NCI-H526 treated with DMSO at 0.1 percent for 48 hours (cell line): ENCODE results near the gene MCF2.

Experiments
- DNase-seq: peaks from one replicate; lab custom pipeline; 2025; lab: John Stamatoyannopoulos, UW

Gene MCF2

DNA sequence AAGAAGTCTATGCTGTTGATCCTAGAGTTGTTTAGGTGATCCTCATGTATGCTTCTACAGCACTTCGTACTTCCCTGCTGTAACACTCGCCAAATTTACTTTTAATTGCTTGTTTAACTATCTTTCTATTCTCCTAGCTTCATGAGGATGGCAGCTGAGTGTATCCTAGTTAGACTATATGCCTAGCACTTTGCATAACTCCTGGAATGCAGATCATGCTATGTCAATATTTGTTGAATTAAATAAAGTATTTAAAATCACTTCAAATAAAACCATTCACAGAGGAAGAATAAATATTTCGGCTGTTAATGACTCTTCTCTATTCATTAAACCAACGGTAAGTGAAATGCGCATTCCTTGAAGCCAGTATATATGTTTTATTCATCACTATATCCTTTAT lies 122.4 kb downstream of the MCF2 start:
- DNase-seq, result no peak

DNA sequence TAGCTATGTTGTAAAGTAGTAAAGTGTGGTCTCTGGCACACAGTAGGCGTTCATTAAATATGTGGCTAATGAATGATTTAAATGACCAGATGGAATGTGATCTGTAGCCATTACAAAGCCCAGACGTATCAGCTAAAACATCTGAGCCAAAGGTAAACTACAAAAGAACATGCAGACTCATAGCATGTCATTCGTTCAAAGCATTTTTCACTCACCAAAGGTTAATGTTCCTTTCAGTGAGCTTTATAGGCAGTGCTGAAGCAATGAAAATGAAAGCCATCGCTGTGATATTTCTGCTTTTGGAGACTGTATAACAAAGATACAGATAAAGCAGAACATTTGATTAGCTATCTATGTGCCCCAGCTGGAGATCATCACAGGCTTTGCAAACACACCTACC lies 126.9 kb downstream of the MCF2 start:
- no peak for DNase-seq

DNA sequence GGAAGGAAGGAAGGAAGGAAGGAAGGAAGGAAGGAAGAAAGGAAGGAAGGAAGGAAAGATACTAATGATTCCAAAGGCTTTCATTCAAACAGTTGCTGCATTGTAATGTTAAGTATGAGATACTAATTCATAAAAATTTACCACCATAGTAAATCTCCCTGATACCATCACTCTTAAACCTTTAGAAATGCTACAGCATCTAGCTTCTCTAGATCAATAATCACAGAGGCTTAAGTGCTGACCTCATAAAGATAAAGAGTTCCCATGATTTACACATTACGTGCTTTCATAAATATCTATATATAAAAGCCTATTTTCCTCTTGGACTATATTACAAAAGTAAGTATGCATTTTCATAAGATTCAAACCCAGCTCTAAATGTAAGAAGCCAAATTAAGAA lies 141.0 kb downstream of the MCF2 start:
- no peak for DNase-seq

- no peak for DNase-seq
Observed at GRCh38 chrX:139563251-139563650, 144.7 kb downstream of the MCF2 start.

DNA sequence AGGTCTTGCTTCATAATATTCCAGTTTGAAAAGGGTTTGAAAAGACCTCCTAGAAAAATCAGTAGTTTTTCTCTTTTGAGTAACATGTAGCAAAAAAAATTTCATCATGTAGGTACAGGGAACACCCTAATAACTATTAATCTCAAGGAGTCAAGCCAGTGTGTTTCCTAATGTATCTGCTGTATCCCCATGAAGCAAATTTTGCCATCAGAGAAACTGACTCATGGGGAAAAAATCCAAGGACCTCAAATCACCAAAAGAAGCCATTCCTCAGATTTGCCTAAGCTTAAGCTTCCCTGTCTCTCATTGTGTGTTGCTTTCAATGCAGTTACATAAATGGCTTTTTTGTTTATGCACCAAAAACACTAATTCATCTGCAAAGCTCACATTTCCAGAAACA lies 147.7 kb downstream of the MCF2 start:
- DNase-seq, result no peak

DNA sequence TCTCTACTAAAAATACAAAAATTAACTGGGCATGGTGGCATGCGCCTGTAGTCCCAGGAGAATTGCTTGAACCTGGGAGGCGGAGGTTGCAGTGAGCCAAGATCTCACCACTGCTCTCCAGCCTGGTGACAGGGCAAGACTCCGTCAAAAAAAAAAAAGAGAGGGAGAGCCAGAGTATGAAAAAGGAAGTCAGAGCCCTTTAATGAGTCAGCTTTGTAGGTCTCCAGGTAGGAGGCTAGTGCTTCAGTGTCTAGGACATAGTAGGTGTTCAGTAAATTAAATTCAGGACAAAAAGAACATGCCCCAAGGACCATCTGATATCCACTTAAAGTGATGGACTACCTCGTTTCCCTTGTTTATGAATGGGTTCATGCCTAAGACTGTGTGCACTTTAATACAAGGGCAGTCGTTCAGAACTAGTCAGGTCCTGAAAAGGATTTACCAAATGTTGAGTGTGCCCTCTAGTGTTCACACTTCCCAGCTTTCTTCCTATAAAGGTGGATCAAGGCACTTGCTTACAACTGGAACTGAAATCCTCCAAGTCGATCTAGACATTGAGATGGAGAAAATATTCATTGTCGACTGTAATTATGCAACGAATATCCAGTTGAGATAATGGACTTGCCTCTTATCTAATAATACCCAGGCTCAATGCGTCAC lies 148.5 kb downstream of the MCF2 start:
- no peak for DNase-seq

DNA sequence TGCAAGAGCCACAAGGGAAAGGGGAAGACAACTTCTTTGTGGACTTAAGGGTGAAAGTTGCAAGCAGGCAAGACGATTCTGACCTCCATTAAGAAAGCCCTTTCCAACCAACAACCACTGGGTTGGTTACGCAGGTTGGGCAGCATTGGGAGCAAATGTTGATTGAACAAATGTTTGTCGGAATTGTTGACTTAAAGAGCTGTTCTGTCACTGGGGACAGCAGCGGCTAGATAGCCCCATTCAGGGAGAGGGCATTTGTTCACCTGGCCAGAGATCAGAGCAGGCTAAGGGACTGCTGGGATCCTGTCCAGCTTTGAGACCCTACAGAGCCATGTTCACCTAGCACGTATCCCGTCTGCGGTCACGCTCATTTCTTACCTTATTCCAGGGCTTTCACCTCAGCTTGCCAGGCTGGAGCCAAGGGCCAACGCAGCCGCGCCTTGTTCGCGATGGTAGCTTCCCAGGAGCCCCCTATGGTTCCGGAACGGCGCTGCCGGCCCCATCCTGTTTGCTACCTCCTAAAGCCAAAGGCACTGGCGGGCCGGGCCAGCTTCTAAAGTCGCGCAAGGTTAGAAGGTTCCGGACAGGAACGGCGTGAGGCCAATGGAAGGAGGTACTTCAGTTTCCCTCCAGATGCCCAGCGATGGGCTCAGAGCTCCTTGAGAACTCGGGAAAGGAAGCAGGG lies 152.8 kb downstream of the MCF2 start:
- no peak for DNase-seq

- DNase-seq, result no peak
Observed at GRCh38 chrX:139554376-139554775, 153.6 kb downstream of the MCF2 start.

DNA sequence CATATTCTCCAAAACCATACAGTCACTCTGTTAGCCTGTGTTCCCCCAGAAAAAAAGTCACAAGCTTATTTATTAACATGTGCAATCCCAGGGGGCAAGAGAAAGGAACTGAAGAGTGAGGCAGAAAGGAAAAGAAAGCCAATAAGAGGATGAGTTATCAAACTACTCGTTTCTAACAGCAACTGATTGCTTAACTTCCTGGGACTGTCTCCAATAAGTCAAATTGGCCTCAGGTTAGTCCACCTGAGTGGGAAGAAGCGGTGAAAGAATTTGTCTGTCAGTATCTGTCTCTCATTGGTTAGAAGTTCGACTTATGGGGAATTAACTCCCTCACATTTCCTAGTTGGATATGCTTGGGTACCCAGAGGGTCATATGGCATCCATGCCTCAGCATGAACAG lies 163.4 kb downstream of the MCF2 start:
- no peak for DNase-seq

GRCh38 chrX:139543920-139544319 lies 164.0 kb downstream of the MCF2 start:
- DNase-seq, result no peak

DNA sequence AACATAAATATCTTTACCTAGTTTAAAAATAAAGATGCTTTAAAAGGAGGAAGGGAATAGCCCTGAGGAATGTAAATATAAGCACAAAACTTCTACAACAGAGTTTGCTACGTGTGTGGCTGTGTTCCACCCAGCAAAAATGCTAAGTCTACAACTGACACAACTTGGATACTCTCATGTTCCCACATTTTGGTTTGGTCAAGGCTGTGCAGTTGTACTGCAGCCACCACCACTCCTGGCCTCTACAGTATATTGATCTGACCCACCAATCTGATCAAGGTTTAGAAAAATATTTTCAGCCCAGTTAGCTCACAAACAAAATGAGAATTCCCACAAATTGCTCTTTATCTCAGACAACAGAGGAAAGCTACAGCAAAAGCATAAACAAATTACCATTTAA lies 165.3 kb downstream of the MCF2 start:
- DNase-seq, result no peak

GRCh38 chrX:139538907-139539790 lies 168.8 kb downstream of the MCF2 start:
- no peak for DNase-seq

DNA sequence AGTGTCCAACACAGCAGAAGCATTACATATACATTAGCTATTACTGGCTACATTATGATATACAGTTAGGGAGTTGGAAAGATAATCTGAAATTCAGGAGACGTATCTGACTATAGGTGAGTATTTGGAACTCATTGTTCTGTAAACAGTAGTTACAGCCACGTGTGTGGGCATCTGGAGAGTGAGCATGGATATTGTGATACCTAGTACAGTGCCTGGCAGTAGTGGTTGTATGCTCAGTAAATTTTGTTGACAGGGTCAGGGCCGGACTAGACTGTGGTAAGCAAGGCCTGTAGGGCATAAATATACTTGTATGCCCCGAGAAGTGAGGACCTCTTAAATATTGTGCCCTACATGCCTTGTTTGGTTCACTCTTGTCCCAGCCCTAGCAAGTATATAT lies 174.5 kb downstream of the MCF2 start:
- no peak for DNase-seq

- no peak for DNase-seq
Observed at GRCh38 chrX:139532834-139533233, 175.1 kb downstream of the MCF2 start.
